ENCODE data around the gene UCHL3. TPM values are rescaled to one million over a fixed set of nuclear protein-coding genes. Genes with fewer than 3 reads are reported as not detected.

Gene UCHL3
- total RNA-seq, 4 donors from 2014 or later: 3.7 to 16.9 (median 13.7) TPM

- no peak overlapping the region for H3K27ac ChIP-seq
- H3K36me3 ChIP-seq: no peaks in the 10 kb centered on the region
- H3K27me3 ChIP-seq: no peaks in the 10 kb centered on the region
- peaks cover 0 to 19% (median 5%) of the 10 kb centered on the region in 4 donors for H3K4me1 ChIP-seq
- no peak overlapping the region for H3K4me3 ChIP-seq
- DNase-seq: no peak
- no peaks in the 10 kb centered on the region for H3K9me3 ChIP-seq
- TF ChIP-seq CTCF (IDR thresholded peaks at IDR 0.05) (no peak), POLR2A (IDR thresholded peaks at IDR 0.05) (no peak)
Measured at GRCh38 chr13:75639454-75639853, 89.9 kb downstream of the UCHL3 start.

GRCh38 chr13:75641026-75641425, 91.4 kb downstream of the UCHL3 start:
- H3K4me3 ChIP-seq: no peak overlapping the region
- no peaks in the 10 kb centered on the region for H3K9me3 ChIP-seq
- no peak for DNase-seq
- H3K27me3 ChIP-seq: no peaks in the 10 kb centered on the region
- H3K36me3 ChIP-seq: no peaks in the 10 kb centered on the region
- no peak overlapping the region for H3K27ac ChIP-seq
- TF ChIP-seq CTCF (IDR thresholded peaks at IDR 0.05) (no peak), POLR2A (IDR thresholded peaks at IDR 0.05) (no peak)
- H3K4me1 ChIP-seq: peaks cover 0 to 14% (median 5%) of the 10 kb centered on the region in 4 donors

GRCh38 chr13:75643182-75643581, 93.6 kb downstream of the UCHL3 start:
- no peak for DNase-seq
- no peaks in the 10 kb centered on the region for H3K9me3 ChIP-seq
- no peaks in the 10 kb centered on the region for H3K4me1 ChIP-seq
- no peak overlapping the region for H3K4me3 ChIP-seq
- H3K27me3 ChIP-seq: no peaks in the 10 kb centered on the region
- H3K27ac ChIP-seq: no peak overlapping the region
- H3K36me3 ChIP-seq: no peaks in the 10 kb centered on the region
- TF ChIP-seq POLR2A (IDR thresholded peaks at IDR 0.05) (no peak), CTCF (IDR thresholded peaks at IDR 0.05) (no peak)

GRCh38 chr13:75643693-75644092, 94.1 kb downstream of the UCHL3 start:
- no peak overlapping the region for H3K27ac ChIP-seq
- H3K36me3 ChIP-seq: no peaks in the 10 kb centered on the region

GRCh38 chr13:75645141-75645540, 95.5 kb downstream of the UCHL3 start:
- H3K4me1 ChIP-seq: no peaks in the 10 kb centered on the region
- no peaks in the 10 kb centered on the region for H3K27me3 ChIP-seq
- no peak overlapping the region for H3K4me3 ChIP-seq
- H3K27ac ChIP-seq: no peak overlapping the region
- H3K36me3 ChIP-seq: no peaks in the 10 kb centered on the region
- no peaks in the 10 kb centered on the region for H3K9me3 ChIP-seq
- TF ChIP-seq POLR2A (IDR thresholded peaks at IDR 0.05): no peak
- TF ChIP-seq CTCF (IDR thresholded peaks at IDR 0.05): no peak
- DNase-seq: no peak

More at GRCh38 chr13:75643693-75644092, 94.1 kb downstream of the UCHL3 start:
- no peak for DNase-seq
- Histone ChIP-seq H3K27me3 (no peaks in the 10 kb centered on the region), H3K4me3 (no peak overlapping the region), H3K9me3 (no peaks in the 10 kb centered on the region), H3K4me1 (no peaks in the 10 kb centered on the region)
- TF ChIP-seq CTCF (IDR thresholded peaks at IDR 0.05) (no peak), POLR2A (IDR thresholded peaks at IDR 0.05) (no peak)
